GM18511 (cell line): ENCODE results near the gene ABCA7.

Source experiments
- ATAC-seq: cut with Tn5 transposase; IDR thresholded peaks from one replicate; pipeline ENCODE4 v1.9.1; 2021; ENCODE audit warnings: mild to moderate bottlenecking, moderate library complexity; ENCODE audit not compliant: unreplicated experiment

Gene ABCA7

GRCh38 chr19:1070931-1071791 lies 31.3 kb downstream of the ABCA7 start:
- ATAC-seq = no peak

GRCh38 chr19:1072371-1073015 lies 32.6 kb downstream of the ABCA7 start:
- ATAC-seq = no peak

GRCh38 chr19:1073063-1073955 lies 33.4 kb downstream of the ABCA7 start:
- ATAC-seq = no peak

- no peak for ATAC-seq
Measured at GRCh38 chr19:1073956-1074517, 34.1 kb downstream of the ABCA7 start.

- ATAC-seq = peak; percentile 37
Measured at GRCh38 chr19:1074544-1075283, 34.8 kb downstream of the ABCA7 start.

GRCh38 chr19:1076046-1076386 lies 36.1 kb downstream of the ABCA7 start:
- no peak for ATAC-seq

GRCh38 chr19:1076951-1077350 lies 37.0 kb downstream of the ABCA7 start:
- ATAC-seq = peak; percentile 83

GRCh38 chr19:1079566-1080111 lies 39.7 kb downstream of the ABCA7 start:
- ATAC-seq = no peak

GRCh38 chr19:1080360-1081161 lies 40.7 kb downstream of the ABCA7 start:
- ATAC-seq = no peak

- no peak for ATAC-seq
Measured at GRCh38 chr19:1081301-1082164, 41.6 kb downstream of the ABCA7 start.

GRCh38 chr19:1082165-1082927 lies 42.4 kb downstream of the ABCA7 start:
- ATAC-seq = no peak

- ATAC-seq = no peak
Measured at GRCh38 chr19:1082928-1083816, 43.3 kb downstream of the ABCA7 start.

GRCh38 chr19:1084024-1084868 lies 44.3 kb downstream of the ABCA7 start:
- no peak for ATAC-seq

GRCh38 chr19:1085053-1085658 lies 45.2 kb downstream of the ABCA7 start:
- no peak for ATAC-seq

GRCh38 chr19:1085676-1086442 lies 46.0 kb downstream of the ABCA7 start:
- ATAC-seq = no peak
